Left cardiac atrium (tissue), 4 donors: ENCODE results near the gene PLEKHH1. TPM values are rescaled to one million over a fixed set of nuclear protein-coding genes. Genes with fewer than 3 reads are reported as not detected.
A peak's percentile ranks its signal among the peaks of the same experiment; 100 is the strongest.
"Not testable (repeated sequence)": the region's sequence is repeated elsewhere in the genome, so short reads cannot be mapped to it uniquely, and the experiment has no call there.

Experiments
- ATAC-seq, 2 donors: fragments of 200-7000 bp; cut with Tn5 transposase; one replicate each; pipeline ENCODE4 v1.9.1; 2020; ENCODE audit warnings: mild to moderate bottlenecking in 2 of 2, moderate library complexity in 2 of 2
- DNase-seq: peaks from one replicate; pipeline ENCODE4 v3.0.0-alpha.2; 2020
- intact Hi-C, 2 donors: fragments of 100-400 bp; cut with DNase I; formaldehyde crosslinking; loops; one replicate each; pipeline versions ENCODE4 v1.14.1 to v1.15.1; 2022 to 2023
- total RNA-seq, 2 donors: library from RNA; stranded (reverse); fragmentation: NEBNext Ultra II Directional; extraction: Animal tissue kit (Norgen Biotek cat#: 25700); gene quantifications; one replicate each; pipeline ENCODE4 v1.2.1, GENCODE V29; 2021
- donor health status: DM: no; HTN: yes; CAD: no.
- donor health status: DM: no; HTN: yes; CAD: no; lungs with severe emphysema.
- donor health status: DM: yes; HTN: yes; CAD: no.
- donor health status: Dilated cardiomyopathy.

The PLEKHH1 gene
- total RNA-seq, 2 donors from 2014 or later: 3.6 to 5.5 TPM

DNA sequence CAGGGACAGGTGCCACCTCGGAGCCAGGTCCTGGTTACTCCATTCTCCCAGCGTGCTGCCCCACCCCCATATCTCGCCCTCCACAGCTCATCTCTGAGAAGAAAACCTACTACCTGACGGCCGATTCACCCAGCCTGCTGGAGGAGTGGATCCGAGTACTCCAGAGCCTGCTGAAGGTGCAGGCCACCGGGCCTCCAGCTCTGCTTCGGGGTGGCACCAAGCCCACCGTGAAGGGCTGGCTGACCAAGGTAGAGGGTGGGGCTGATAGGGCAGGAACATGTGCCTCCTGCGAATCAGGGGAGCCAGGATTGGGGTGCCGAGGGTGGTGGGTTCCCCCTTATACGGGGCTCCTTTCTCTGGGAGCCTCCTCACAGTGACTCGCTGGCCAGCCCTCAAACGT, 41.1 kb downstream of the PLEKHH1 start:
- ATAC-seq (no peak), DNase-seq (no peak)
- intact Hi-C loops: loop anchor here (5.0 kb wide), 2 partner anchors 47 to 147 kb away; no protein-coding TSS in a partner anchor

DNA sequence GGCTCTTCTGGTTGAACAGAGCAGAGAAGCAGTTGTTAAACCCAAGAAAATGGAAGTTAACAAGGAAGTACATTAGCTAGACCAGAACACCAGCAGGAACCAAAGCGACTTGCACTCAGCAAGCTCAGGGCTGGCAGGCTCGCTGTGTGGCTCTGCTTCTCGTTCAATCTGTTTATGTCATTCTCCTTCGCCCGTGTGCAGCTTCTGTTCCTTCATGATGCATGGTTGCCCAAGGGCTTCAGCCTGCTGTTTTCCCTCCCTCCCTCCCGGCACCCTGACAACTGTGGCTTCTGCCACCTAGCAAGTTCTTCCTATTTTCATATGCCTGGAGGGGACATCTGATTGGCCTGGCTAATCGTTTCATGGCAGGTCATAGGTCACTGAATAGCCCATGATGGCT, 41.7 kb downstream of the PLEKHH1 start:
- ATAC-seq: no peak
- intact Hi-C loops: loop anchor here (5.0 kb wide), 2 partner anchors 48 to 148 kb away; no protein-coding TSS in a partner anchor
- no peak for DNase-seq

DNA sequence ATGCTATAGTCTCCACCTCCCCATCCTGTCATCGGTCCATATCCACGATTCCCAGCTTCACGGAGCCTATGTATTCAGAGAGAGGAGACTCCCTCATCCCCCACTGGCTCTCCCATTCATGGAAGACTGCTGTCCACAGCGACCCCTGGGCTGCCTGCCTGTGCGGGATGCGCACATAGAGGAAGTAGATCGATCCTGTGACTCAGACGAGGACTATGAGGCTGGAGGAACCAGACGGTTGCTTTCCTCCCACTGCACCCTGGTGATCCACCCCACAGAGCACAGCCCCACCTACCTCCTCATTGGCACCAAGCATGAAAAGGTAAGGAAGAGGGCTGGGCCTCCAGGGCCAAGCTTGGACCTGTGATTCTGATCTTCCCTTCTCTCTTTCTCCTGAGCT, 42.6 kb downstream of the PLEKHH1 start:
- ATAC-seq (no peak), DNase-seq (no peak)
- intact Hi-C loops: no loop called here

DNA sequence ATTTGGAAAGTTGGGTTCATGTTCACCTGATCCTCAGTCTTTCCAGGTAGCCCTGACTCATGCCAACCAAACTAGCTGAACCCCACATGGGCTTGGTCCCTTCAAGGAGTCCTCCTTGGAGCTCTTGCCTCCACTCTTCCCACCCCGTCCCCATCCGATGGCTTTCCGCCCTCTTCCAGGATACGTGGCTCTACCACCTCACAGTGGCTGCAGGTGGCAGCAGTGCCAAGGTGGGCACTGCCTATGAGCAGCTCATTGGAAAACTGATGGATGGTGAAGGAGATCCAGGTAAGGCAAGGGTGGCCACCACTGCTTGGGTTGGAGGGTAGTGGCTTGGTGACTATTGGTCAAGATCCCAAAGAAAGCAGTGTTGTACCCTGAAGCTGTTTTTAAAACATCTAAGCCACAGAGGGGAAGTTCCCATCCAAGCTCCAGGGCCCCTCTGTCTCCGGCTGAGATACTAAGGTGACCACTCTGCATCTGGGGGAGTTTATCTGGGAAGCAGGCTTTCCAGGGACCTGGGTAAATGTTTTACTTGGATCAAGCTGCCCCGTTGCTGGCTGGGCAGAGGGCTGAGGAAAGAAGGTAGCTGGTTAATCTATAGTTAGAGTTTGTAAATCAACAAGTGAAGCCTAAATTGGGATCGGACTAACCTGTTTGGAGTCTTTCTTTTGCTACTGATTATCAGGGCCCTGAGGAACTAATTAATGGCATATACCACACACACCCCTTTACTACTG, 43.3 kb downstream of the PLEKHH1 start:
- ATAC-seq (no peak), DNase-seq (no peak)
- intact Hi-C loops: no loop called here

DNA sequence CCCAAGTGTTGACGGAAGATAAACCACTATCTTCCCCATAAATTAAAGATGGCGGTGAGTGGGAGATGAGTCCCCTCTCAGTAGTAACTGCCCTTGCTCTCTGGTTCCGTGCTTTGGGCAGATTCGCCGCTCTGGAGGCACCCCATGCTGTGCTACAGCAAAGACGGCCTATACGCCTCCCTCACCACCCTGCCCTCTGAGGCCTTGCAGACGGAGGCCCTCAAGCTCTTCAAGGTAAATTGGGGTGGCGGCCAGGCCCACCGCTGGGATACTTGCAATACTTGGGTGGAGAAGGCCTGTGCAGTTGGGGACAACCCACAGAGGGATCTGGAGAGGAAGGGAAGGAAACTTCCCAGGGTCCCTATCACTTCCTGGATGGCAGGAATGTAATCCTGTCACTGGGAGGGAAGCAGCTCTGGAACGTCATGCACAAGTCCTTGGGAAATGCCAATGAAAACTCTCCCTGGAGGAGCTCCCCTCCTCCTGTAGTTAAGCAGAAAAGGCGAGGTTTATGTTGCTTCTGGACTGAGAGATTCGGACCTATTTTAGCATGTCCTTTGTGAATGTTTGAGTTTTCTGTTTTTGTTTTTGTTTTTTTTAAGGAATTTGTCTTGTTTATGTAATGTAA, 44.2 kb downstream of the PLEKHH1 start:
- intact Hi-C loops: no loop called here
- no peak for ATAC-seq

DNA sequence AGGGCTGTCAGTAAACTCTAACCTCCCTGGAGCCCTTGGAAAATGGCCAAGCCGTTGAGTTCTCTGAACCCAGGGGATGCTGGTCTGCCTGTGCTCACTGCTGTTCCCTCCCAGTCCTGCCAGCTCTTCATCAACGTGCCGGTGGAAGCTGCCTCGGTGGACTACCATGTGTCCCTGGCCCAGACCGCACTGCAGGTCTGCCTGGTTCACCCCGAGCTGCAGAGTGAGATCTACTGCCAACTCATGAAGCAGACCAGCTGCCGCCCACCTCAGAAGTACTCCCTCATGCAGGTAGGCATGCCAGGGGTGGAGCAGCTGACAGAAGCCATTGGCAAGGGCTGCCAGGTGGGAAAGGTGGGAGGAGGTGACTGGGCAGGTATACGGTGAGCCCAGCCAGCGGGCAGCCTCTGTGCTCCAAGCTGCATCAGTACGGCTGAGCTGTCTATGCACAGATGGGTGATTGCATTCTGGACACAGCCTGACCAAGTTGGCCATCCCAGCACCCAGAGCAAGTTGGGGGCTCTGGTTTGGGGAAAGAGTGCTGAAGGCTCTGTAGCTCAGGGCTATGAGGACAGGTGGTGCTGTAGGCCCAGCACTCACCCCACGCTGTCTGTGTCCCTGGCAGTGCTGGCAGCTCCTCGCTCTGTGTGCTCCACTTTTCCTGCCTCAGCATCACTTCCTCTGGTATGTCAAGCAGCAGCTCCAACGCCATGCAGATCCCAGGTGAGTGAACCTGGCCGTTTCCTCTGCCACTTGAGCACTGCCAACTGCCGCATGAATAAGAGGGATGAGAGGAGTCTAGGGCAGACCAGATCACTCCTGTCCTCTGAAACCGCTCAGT, 45.0 kb downstream of the PLEKHH1 start:
- no peak for ATAC-seq
- intact Hi-C loops: no loop called here

More for the DNA sequence above, 44.2 kb downstream of the PLEKHH1 start:
- no peak for DNase-seq

DNA sequence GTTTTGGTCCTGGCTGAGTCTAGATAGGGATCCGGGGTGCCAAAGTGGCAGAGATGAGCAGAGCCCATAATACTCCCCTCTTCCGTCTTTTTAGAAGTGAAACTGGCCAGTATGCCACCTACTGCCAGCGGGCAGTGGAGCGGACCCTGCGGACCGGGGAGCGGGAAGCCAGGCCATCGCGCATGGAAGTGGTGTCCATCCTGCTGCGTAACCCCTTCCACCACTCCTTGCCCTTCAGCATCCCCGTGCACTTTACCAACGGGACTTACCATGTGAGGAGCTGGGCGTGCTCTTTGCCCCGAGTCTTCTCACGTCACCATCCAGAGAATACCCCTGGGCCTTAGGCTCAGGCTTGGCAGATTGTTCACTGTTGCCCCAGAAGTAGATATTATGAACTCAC, 46.0 kb downstream of the PLEKHH1 start:
- no peak for ATAC-seq
- intact Hi-C loops: no loop called here

More for the DNA sequence above, 45.0 kb downstream of the PLEKHH1 start:
- DNase-seq: no peak

DNA sequence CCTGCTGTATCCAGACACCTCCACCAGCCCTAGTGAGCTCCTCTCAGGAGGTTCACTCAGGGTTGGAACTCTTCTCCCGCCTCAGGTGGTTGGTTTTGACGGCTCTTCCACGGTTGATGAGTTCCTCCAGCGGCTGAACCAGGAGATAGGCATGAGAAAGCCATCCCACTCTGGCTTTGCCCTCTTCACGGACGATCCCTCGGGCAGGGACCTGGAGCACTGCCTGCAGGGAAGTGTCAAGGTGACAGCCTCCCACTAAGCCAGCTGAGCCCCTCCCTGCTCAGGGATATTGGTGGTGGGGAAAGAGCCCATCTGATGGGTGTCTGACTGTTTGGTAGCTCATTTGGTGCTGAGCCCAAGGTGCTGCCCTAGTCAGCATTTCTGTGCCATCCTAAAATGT, 46.5 kb downstream of the PLEKHH1 start:
- ATAC-seq (no peak), DNase-seq (no peak)
- intact Hi-C loops: no loop called here

More for the DNA sequence above, 46.0 kb downstream of the PLEKHH1 start:
- DNase-seq: no peak

DNA sequence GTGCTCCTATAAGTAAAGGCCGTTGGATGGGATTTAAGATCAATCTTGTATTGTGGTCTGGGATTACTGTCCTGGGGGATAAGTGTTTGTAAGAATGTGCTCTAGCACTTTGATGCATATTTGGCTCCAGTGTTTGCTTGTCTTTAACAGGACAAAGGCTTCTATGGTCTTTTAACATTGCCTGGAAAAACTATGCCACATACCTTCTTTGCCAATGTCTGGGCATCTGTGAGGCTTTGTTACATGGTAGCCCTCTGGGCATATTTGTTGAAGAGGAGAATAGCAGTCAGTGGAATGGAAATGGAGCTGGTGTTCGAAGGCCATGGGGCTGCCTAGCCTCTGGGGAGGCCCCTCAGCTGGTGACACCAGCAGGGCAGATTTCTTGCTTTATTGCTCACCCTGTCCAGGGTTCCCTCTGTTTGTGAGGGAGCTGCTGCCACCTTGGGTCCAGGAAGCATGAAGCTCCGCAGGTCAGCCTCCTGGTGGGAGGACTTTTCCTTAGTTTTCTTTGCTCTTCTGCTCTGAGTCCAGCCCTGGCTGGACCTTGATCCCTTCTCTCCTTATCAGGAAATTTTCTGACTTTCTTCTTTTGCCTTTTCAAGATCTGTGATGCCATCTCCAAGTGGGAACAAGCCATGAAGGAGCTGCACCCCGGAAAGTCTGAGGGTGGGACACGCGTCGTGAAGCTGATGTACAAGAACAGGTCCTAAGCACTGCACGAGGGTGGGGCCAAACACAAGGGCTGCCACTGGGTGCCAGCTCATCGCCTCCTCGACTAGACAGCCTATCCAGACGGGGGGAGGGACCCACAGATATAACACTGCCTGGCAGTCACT, 47.5 kb downstream of the PLEKHH1 start:
- ATAC-seq (no peak), DNase-seq (no peak)
- intact Hi-C loops: no loop called here

DNA sequence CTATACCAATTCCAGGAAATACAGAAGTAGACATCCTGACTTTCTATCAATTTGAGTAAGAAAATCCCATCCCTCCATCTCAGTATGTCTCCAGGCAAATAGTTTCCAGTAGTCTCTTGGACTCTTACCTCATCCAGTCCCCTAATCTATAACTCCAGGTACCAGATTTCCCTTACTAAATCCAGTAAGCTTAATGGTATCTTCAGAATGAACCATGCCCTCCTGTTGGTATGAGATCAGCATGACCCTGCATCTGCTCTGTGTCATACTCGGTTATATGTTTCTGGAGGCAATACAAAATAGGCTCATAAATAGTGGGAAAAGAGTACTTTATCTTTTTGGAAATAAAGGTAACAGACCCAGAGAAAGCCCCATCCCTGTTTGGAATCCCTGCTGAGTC, 48.6 kb downstream of the PLEKHH1 start:
- no peak for DNase-seq
- intact Hi-C loops: no loop called here
- ATAC-seq: no peak

DNA sequence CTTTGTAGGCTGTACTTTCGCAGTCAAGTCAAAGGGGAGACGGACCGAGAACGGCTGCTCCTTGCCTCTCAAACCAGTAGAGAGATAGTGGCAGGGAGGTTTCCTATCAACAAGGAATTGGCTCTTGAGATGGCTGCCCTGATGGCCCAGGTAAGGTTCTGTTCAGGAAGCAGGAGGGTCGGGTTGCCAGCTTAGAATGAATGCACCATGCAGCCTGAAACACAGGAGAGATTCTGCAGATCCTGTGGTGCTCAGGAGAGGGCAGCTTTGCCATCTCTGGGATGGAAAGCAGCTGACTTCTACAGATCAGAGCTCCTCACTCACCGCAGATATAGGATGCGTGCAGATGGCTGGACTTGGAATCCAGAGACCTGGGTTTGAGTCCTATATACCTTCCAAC, 49.0 kb downstream of the PLEKHH1 start:
- DNase-seq: no peak
- intact Hi-C loops: no loop called here
- ATAC-seq: no peak

DNA sequence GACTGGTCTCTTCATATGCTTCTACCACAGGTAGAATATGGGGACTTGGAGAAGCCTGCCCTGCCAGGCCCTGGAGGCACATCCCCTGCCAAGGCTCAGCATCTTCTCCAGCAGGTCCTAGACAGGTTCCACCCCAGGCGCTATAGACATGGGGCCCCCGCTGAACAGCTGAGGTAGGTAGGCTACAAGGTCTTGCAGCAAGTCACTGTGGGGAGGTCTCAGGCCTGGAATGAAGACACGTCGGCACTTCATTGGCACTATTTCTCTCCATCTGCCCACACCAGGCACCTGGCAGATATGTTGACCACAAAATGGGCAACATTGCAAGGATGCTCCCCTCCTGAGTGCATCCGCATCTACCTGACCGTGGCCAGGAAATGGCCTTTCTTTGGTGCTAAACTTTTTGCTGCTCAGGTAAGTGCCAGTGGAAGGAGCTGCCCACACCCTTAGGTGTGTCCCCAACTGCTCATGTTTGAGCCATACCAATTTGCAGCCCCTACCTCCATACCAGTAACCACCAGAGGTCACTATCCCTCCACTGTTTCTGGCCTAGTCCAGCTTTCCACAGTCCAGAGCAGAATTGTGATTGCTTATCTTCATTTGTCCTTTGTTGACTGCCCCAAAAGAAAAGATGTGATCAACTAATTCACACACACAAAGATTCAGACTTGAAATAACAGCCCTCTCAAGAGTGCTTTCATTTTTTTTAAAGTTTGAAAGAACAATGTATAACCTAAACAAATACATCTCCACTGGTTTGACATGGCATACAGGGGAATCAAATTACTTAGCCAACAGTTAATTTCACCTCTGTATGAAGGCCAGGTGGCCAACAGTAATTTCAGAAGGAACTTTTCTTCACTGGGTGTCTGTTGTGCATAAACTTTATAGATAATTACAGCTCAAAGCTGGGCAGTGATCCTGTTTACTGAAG, 50.9 kb downstream of the PLEKHH1 start:
- intact Hi-C loops: loop anchor here in 1 of 2 donors (1.0 kb wide), 1 partner anchor 120 kb away; no protein-coding TSS in a partner anchor
- DNase-seq (no peak), ATAC-seq (peak; percentile 73)

DNA sequence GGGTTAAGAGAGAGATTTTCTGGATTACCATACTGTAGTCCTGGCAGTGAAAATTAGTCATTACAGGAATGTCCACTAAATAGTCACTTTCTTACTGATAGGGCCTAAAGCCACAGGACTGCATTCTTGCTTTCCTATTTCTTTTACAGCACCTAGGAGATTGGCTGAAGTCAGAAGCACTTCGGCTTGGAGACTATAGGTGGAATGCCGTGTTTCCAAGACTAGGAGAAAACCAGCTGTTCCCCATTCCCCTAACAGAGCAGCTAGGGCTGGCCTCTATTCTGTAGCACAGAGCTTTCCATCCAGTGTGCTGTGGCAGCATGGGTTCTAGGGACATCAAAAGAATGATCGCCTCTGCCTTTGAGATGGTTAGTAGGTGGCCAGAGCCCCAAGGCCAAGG, 51.9 kb downstream of the PLEKHH1 start:
- intact Hi-C loops: loop anchor here in 1 of 2 donors (1.0 kb wide), 1 partner anchor 119 kb away; no protein-coding TSS in a partner anchor
- ATAC-seq (no peak), DNase-seq (no peak)

DNA sequence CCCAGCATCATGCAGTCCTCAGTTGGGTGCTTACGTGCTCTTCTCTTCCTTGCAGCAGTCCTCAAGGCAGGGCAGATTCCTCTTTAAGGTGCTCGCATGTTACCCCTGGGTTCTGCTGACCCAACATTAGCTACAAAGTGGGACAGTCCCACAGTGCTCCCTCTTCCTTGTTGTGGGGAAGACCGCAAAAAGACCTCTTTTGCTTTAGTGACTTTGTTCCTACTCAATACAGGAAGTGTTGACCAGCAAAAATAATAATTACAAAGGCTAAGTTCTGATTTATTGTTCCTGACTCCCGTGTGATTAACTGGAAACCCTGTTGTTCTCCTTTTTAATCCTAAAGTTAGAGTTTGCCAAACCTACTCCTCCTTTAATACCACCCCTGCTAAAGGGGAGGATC, 53.3 kb downstream of the PLEKHH1 start:
- DNase-seq (no peak), ATAC-seq (peak in 1 of 2 donors; percentile 32)
- intact Hi-C loops: no loop called here

DNA sequence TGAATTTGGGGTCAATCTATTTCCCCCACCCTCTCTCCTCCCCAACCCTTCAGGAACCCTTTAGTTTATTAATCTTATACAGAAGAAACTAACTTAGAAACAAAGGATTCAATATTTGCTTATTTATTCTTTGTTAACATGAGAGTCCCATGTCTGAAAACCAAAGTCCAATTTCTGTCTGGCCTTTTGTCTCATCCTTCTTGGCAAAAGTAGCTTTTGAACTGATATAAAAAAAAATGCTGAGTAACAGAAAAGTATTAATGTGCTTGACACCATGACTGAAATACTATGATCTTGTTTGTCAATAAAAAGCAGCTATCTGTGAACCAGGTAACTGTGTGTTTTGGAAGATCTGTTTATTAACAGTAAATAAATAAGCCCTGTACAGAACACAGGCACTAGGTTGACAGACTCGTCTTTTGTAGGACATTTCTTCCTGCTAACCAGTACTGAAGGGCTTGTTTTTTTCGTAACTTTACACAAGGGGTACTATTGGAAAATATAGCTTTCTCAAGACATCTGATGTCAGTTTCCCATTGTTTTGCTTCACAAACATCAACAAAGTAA, 56.2 kb downstream of the PLEKHH1 start:
- intact Hi-C loops: no loop called here
- DNase-seq: no peak
- no peak for ATAC-seq

DNA sequence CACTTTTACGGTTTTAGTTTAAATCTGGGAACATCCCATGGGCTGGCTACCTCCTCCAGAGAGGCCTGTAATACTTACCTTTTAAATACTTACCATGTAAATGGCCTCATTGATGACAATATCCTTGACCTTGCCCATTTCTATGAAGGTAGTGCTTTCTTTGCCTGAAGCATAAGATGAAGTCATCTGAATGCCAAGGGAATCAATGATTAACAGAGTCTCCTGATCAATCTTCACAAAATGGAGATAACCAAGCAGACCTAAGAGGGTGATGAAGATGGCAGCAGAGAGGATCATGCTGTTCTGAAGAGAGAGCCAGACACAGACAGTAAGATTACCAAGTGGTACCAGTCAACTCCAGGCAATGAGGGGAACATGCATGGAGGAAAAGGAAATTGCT, 60.6 kb downstream of the PLEKHH1 start:
- DNase-seq, ATAC-seq, intact Hi-C loops: not testable (repeated sequence)

DNA sequence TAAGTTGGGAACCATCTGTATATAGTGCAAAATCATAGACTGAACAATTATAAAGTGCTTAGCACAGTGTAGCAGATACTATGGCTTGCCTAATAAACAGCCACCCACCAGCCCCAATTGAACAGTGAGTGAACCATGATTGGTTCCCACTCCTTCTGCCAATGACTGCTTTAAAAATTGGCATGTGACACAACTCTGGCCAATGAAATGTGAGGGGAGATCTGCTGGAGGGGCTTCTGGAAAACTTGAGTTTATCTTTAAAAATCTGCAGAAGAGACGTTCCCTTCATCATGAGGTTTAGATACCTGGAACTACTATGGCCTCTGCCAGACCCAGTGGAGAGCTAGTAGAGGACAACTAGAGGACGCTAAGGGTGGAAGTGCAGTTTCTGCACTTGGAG, 62.3 kb downstream of the PLEKHH1 start:
- no peak for ATAC-seq
- intact Hi-C loops: no loop called here
- no peak for DNase-seq
